GM13976 (cell line): ENCODE results near the gene IER5.
A peak's percentile ranks its signal among the peaks of the same experiment; 100 is the strongest.

Source experiments
- DNase-seq: peaks from one replicate; pipeline ENCODE4 v3.0.0; 2012; ENCODE audit warnings: low spot score
- in situ Hi-C: fragments of 300-500 bp; cut with MboI; formaldehyde crosslinking; loops from one replicate; pipeline ENCODE4 v1.12.0; 2022; ENCODE audit warnings: low sequenced_read_pairs, mixed read lengths, inconsistent platforms; ENCODE audit not compliant: unreplicated experiment
- TF ChIP-seq, protein P1 (sequence below): IDR thresholded peaks from 2 replicates; pipeline ENCODE4 v1.5.1; 2012; ENCODE audit warnings: borderline replicate concordance, mild to moderate bottlenecking; ENCODE audit not compliant: insufficient read depth; ENCODE audit errors: extremely low read depth, missing control alignments, control extremely low read depth

IER5 gene

DNA sequence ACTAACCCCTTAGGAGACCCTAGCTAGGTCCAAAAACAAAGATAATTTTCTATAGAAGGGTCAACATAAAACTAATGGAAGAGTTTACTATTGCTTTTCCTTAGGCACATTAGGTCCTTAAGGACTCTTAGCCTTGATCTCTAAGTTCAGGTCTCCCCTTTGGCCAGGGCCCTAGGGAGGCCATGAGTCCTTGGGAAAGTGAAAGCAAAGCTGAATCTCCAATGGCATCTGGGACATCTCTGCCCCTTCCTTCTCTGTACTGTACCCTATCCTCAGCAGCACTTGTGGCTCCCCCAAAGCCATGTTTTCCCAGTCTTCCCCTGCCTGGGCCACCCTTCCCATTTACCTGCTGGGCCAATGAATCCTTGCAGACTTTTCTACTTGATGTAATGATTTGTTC, 14.3 kb downstream of the IER5 start:
- in situ Hi-C loops = no loop called here
- TF ChIP-seq, protein P1, sequence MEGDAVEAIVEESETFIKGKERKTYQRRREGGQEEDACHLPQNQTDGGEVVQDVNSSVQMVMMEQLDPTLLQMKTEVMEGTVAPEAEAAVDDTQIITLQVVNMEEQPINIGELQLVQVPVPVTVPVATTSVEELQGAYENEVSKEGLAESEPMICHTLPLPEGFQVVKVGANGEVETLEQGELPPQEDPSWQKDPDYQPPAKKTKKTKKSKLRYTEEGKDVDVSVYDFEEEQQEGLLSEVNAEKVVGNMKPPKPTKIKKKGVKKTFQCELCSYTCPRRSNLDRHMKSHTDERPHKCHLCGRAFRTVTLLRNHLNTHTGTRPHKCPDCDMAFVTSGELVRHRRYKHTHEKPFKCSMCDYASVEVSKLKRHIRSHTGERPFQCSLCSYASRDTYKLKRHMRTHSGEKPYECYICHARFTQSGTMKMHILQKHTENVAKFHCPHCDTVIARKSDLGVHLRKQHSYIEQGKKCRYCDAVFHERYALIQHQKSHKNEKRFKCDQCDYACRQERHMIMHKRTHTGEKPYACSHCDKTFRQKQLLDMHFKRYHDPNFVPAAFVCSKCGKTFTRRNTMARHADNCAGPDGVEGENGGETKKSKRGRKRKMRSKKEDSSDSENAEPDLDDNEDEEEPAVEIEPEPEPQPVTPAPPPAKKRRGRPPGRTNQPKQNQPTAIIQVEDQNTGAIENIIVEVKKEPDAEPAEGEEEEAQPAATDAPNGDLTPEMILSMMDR = no peak
- DNase-seq = no peak

DNA sequence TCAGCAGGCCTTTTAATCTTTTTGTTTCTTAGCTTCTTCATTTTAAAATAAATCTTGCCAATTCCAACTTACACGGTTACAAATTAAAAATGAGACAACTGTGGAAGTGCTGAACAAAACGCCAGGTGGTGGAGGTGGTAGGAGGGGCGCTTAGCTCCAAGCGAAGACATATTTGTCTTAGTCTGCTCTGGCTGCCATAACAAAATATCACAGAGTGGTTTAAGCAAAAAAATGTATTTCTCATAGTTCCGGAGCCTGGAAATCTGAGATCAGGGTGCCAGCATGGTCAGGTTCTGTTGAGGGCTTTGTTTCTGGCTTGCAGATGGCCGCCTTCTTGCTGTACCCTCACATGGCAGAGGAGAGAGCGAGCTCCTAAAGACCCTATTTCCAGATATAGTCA, 14.9 kb downstream of the IER5 start:
- in situ Hi-C loops = no loop called here
- DNase-seq = no peak
- TF ChIP-seq, protein P1 = no peak

DNA sequence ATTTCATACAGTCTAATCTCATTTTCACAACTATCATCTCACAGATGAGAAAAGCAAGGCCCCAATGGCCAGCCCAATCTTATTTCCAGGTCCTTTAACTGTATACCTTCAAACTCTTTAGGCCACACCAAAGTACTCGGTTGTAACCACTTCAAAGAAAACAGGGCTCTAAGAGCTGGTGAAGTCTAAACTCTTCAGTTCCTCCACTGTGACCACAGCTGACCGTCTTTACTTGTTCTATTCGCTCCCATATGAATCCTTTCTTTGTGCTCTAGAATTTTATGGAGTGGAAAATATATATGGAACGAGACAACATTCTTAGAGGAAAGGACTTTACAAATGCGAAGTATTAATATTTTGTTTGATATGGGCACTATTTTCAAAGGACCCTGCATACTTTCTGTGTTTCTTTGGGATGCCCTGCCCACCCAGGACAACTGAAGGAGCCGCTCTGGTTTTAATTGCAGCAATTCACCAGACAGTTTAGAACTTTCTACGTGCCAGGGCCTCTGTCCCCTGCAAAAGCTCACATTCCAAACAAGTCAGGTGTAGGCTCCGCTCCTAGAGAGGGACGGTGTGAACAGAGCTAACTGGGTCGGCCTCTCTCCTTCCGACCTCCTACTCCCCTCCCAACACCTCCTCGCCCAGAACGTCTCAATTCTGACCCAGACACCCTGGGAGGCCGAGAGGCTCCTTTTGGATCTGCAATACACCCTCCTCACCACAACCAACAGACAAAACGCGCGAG, 15.7 kb downstream of the IER5 start:
- peak; percentile 51 for DNase-seq
- TF ChIP-seq, protein P1 = no peak
- in situ Hi-C loops = no loop called here

DNA sequence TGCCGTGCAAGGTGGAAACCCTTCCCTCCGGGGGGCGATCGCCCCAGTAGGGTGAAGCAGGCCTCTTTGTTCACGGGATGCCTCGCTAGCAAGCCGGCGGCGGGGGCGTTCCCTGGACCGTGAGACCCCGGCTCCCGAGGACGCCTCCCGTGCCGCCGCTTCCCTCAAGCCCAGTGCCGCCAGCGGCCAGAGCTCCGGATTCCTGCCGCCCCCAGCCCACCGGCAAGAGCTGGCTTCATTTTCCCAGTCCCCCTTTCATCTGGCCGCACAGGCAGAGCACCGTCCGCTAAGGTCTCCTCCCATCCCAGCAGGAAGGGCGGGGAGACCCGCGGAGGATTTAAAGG, 16.3 kb downstream of the IER5 start:
- DNase-seq = peak; percentile 36
- in situ Hi-C loops = no loop called here
- TF ChIP-seq, protein P1 = no peak

DNA sequence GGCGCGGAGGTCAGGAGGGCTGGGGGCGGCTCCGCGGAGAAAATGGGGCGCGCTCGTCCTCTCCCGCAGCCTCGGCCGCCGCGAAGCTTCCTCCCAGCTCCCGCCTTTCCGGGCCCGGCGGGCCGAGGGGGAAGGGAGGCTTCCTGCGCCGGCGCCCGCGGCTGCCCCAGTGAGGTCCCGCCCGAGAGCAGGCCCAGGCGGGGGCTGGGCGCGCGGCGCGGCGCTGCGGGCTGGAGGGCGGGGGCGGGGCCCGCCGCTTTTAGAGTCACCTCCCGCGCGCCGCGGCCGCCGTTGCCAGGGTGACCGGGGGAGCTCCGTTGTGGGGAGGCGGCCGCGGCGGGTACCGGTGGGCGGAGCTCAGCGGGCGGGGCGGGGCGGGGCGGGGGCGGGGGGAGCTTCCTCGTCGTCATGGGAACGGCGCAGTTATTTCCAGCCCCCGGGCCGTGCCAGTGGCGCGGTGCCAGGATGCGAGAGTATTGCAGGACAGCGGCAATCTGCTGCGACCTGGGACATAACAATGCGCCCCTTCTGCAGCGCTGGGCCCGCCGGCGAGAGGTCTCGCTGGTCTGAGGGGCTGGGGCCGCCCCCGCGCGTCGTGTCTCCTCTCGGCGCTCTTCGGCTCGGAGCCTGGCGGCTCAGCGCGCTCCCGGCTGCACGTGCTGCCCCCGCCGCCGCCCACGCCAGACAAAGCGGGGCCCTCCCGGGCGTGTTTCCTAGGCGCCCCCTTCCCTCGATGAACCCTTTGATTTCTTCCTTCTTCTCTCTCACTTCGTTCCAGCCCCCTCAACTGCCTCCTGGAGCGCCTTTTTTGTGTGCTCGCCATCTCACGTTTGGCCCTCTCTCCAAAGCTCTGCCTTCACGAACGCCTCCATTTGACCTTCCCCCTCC, 16.9 kb downstream of the IER5 start:
- TF ChIP-seq, protein P1 = no peak
- in situ Hi-C loops = no loop called here
- DNase-seq = peak; percentile 95

DNA sequence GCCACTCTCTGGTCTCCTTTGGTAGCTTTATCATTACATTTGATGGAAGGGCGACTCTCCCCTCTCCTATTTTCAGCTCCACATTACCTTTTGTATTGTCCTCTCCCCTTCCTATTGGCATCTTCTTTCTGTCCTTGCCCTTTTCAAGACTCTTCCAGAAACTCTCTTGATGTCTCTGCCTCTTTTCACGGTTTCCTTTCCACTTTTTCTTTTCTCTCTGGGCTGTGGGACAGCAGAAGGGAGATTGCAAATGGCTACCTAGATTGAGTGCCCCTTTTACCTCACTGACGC, 17.5 kb downstream of the IER5 start:
- DNase-seq = no peak
- in situ Hi-C loops = no loop called here
- TF ChIP-seq, protein P1 = no peak
